ENCODE data around the gene CACNA1I. TPM values are rescaled to one million over a fixed set of nuclear protein-coding genes. Genes with fewer than 3 reads are reported as not detected.

Gene CACNA1I
- total and polyA plus RNA-seq, 2 donors (not counting 3 experiments of a cell fraction or from before 2014, with no cell fraction given): not detected

DNA sequence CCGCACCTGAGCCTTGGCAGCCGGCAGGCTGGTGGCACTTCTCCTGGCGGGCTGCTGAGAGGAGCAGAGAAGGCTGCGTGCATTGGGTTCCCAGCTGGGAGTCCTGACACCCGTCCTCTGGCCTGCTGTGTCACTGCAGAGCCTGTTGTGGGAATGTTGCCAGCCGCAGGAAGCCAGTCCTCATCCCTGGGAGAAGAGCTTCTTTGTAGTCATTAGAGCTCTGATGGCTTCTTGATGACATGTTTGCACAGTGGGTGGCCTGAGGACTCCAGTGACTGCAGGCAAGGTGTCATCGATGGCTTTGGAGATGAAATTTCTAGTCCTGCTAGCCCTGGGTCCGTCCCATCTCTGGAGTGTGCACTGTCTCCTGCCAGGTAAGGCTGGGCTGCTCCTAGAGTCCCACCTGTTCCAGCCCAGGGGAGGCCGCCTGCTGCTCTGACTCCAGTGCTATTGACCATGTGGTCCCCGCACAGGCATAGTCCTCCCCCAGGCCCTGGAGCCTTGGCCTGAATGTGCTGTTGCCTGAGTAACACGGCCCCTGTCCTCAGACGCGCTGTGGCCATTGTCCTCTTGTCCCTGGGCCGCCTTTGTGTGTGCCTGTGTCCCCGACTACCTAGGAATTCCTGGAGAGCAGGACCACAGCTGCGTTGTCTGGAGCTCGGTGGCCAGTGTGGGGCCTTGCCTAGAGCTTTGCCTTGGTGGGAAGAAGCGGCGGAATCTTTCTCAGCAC, 129.2 kb downstream of the CACNA1I start:
- intact Hi-C loops (cut with micrococcal nuclease): no loop called here
- DNase-seq (ENCODE audit: low read depth, low spot score) (no peak), FAIRE-seq (no peak)
- no peaks in the 10 kb centered on the region for H3K79me2 ChIP-seq (ENCODE audit: control insufficient read depth, insufficient read depth, low read length)
- H3K36me3 ChIP-seq (ENCODE audit: control insufficient read depth in 2 of 2, extremely low read depth in 1 of 2, insufficient read depth in 2 of 2, low read length in 2 of 2): no peaks in the 10 kb centered on the region
- no peaks in the 10 kb centered on the region for H3K27me3 ChIP-seq (ENCODE audit: control insufficient read depth in 2 of 2, insufficient read depth in 2 of 2, low read length in 2 of 2)
- H3K9me1 ChIP-seq (replicated peaks; ENCODE audit: control insufficient read depth, extremely low read depth, insufficient read depth, low read length): no peaks in the 10 kb centered on the region
- POLR2A ChIA-PET: no interaction called here
- no peaks in the 10 kb centered on the region for H3K9me3 ChIP-seq (replicated peaks; ENCODE audit: control insufficient read depth, insufficient read depth, low read length)
- CTCF ChIA-PET: interaction anchor here (1.2 kb wide), 1 partner anchor 325 kb away, joined by 4 read pairs; no protein-coding TSS in a partner anchor
- TF ChIP-seq JUN (IDR thresholded peaks at IDR 0.05; ENCODE audit: borderline replicate concordance, insufficient read depth, insufficient read length, low read depth): no peak
- TF ChIP-seq POLR2A (IDR thresholded peaks at IDR 0.05; ENCODE audit: low read depth, low read length): no peak
- TF ChIP-seq GATA2 (IDR thresholded peaks at IDR 0.05; ENCODE audit: insufficient read depth, insufficient read length, low read depth, low read length): no peak
- TF ChIP-seq POLR2AphosphoS5 (IDR thresholded peaks at IDR 0.05; ENCODE audit: insufficient read depth, low read depth, low read length): no peak
- no peak for TF ChIP-seq FOS (IDR thresholded peaks at IDR 0.05; ENCODE audit: borderline replicate concordance, insufficient read depth, low read length)
- TF ChIP-seq MYC (IDR thresholded peaks at IDR 0.05; ENCODE audit: low read depth, low read length): no peak
- TF ChIP-seq, protein P1, sequence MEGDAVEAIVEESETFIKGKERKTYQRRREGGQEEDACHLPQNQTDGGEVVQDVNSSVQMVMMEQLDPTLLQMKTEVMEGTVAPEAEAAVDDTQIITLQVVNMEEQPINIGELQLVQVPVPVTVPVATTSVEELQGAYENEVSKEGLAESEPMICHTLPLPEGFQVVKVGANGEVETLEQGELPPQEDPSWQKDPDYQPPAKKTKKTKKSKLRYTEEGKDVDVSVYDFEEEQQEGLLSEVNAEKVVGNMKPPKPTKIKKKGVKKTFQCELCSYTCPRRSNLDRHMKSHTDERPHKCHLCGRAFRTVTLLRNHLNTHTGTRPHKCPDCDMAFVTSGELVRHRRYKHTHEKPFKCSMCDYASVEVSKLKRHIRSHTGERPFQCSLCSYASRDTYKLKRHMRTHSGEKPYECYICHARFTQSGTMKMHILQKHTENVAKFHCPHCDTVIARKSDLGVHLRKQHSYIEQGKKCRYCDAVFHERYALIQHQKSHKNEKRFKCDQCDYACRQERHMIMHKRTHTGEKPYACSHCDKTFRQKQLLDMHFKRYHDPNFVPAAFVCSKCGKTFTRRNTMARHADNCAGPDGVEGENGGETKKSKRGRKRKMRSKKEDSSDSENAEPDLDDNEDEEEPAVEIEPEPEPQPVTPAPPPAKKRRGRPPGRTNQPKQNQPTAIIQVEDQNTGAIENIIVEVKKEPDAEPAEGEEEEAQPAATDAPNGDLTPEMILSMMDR (IDR thresholded peaks at IDR 0.05; ENCODE audit: extremely low read depth in 1 of 2, insufficient read depth in 1 of 2, low read depth in 1 of 2, low read length in 2 of 2): no peak
- TF ChIP-seq, protein P2, sequence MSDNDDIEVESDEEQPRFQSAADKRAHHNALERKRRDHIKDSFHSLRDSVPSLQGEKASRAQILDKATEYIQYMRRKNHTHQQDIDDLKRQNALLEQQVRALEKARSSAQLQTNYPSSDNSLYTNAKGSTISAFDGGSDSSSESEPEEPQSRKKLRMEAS (IDR thresholded peaks at IDR 0.05; ENCODE audit: insufficient read depth, insufficient read length): no peak
- no peak overlapping the region for H3K27ac ChIP-seq (ENCODE audit: insufficient read depth, low read depth, low read length)
- no peak overlapping the region for H3K4me3 ChIP-seq (replicated peaks in 1 of 3; ENCODE audit: insufficient read depth in 1 of 3, low read depth in 1 of 3, low read length in 3 of 3)
- dilution Hi-C loops (cut with MboI; ENCODE audit: extremely low pct_ligation_motif_present, low sequenced_read_pairs): no loop called here
- BruUV-seq (replicated peaks): no TSS peak
- H2AFZ ChIP-seq (ENCODE audit: low read depth, low read length): no peak overlapping the region
- H3K4me1 ChIP-seq (ENCODE audit: control insufficient read depth, extremely low read depth, insufficient read depth, low read length): no peaks in the 10 kb centered on the region
- no peak overlapping the region for H3K9ac ChIP-seq (replicated peaks; ENCODE audit: extremely low read depth, insufficient read depth, low read length)
- no peak overlapping the region for H3K4me2 ChIP-seq (ENCODE audit: insufficient read depth, low read length)
- no peaks in the 10 kb centered on the region for H4K20me1 ChIP-seq (replicated peaks; ENCODE audit: control insufficient read depth, extremely low read depth, insufficient read depth, low read length)
